Measurements from ENCODE around the gene POLR2L.

DNA sequence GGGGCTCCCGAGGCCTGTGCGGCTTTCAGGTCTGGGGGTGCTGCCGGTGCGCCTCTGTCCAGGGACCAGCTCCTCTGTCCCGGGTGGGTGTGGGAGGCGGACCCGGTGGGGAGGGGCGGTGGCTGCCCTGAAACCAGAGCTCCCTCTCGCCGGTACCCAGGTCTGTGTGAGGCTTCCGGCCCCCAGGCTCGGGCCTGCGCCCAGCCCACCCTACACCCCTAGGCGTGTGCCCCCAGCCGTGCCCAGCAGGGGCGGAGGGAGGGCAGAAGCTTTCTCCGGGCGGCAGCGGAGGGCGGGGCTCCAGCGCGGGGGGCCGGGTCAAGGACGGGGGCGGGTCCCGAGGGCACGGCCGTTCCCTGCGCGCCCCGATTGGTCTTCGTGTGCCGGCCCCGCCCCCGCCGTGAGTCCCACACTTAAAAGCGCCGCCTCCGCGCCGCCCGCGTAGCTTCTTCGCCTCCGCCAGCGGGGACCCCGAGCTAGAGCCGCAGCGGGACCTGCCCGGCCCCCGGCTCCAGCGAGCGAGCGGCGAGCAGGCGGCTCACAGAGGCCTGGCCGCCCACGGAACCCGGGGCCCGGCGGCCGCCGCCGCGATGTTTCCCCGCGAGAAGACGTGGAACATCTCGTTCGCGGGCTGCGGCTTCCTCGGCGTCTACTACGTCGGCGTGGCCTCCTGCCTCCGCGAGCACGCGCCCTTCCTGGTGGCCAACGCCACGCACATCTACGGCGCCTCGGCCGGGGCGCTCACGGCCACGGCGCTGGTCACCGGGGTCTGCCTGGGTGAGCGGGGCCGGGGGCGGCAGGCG, 23.0 kb downstream of the POLR2L start:
- peak; percentile 93 for TF ChIP-seq POLR2AphosphoS5 (IDR thresholded peaks at IDR 0.05; ENCODE audit: low read depth, low read length)
- TF ChIP-seq, protein P1, sequence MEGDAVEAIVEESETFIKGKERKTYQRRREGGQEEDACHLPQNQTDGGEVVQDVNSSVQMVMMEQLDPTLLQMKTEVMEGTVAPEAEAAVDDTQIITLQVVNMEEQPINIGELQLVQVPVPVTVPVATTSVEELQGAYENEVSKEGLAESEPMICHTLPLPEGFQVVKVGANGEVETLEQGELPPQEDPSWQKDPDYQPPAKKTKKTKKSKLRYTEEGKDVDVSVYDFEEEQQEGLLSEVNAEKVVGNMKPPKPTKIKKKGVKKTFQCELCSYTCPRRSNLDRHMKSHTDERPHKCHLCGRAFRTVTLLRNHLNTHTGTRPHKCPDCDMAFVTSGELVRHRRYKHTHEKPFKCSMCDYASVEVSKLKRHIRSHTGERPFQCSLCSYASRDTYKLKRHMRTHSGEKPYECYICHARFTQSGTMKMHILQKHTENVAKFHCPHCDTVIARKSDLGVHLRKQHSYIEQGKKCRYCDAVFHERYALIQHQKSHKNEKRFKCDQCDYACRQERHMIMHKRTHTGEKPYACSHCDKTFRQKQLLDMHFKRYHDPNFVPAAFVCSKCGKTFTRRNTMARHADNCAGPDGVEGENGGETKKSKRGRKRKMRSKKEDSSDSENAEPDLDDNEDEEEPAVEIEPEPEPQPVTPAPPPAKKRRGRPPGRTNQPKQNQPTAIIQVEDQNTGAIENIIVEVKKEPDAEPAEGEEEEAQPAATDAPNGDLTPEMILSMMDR (IDR thresholded peaks at IDR 0.05 in 2 of 3, conservative IDR thresholded peaks at IDR 0.05 in 1 of 3; ENCODE audit: borderline replicate concordance in 1 of 3, insufficient read depth in 1 of 3, low read depth in 2 of 3, low read length in 2 of 3) = no peak
- TF ChIP-seq EZH2 (IDR thresholded peaks at IDR 0.05) = no peak
- TF ChIP-seq RAD21 (IDR thresholded peaks at IDR 0.05; ENCODE audit: low read depth) = no peak
- TF ChIP-seq EZH2phosphoT487 (IDR thresholded peaks at IDR 0.05; ENCODE audit: borderline replicate concordance) = no peak
- peak; percentile 86 for TF ChIP-seq POLR2A (IDR thresholded peaks at IDR 0.05; ENCODE audit: borderline replicate concordance, extremely low read depth, insufficient read depth, insufficient read length)
- TF ChIP-seq, protein P2, sequence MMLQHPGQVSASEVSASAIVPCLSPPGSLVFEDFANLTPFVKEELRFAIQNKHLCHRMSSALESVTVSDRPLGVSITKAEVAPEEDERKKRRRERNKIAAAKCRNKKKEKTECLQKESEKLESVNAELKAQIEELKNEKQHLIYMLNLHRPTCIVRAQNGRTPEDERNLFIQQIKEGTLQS (IDR thresholded peaks at IDR 0.05) = no peak
- TF ChIP-seq SRF (IDR thresholded peaks at IDR 0.05; ENCODE audit: low read depth) = no peak
